GM12891 (cell line): ENCODE measurements around the gene SPRED1.

Source experiments
- POLR2A ChIP-seq: IDR thresholded peaks from 2 replicates; pipeline ENCODE4 v1.6.1; 2011; ENCODE audit warnings: low read depth, low read length, control low read depth
- POLR2AphosphoS5 ChIP-seq: IDR thresholded peaks from 2 replicates; pipeline ENCODE4 v1.6.1; 2011; ENCODE audit warnings: low read depth, low read length, control low read depth
- SPI1 ChIP-seq: IDR thresholded peaks from 2 replicates; pipeline ENCODE4 v1.6.1; 2011; ENCODE audit warnings: low read depth, low read length, control low read depth
- TAF1 ChIP-seq: IDR thresholded peaks from 2 replicates; pipeline ENCODE4 v1.6.1; 2011; ENCODE audit warnings: low read depth, low read length, control low read depth

GRCh38 chr15:38255690-38256089 lies 3.1 kb downstream of the SPRED1 start:
- no peak for TF ChIP-seq POLR2AphosphoS5
- no peak for TF ChIP-seq POLR2A
- TF ChIP-seq SPI1: no peak
- no peak for TF ChIP-seq TAF1
